ENCODE measurements around the gene GGA1.
"Not testable (repeated sequence)": the region's sequence is repeated elsewhere in the genome, so short reads cannot be mapped to it uniquely, and the experiment has no call there.

The GGA1 gene

DNA sequence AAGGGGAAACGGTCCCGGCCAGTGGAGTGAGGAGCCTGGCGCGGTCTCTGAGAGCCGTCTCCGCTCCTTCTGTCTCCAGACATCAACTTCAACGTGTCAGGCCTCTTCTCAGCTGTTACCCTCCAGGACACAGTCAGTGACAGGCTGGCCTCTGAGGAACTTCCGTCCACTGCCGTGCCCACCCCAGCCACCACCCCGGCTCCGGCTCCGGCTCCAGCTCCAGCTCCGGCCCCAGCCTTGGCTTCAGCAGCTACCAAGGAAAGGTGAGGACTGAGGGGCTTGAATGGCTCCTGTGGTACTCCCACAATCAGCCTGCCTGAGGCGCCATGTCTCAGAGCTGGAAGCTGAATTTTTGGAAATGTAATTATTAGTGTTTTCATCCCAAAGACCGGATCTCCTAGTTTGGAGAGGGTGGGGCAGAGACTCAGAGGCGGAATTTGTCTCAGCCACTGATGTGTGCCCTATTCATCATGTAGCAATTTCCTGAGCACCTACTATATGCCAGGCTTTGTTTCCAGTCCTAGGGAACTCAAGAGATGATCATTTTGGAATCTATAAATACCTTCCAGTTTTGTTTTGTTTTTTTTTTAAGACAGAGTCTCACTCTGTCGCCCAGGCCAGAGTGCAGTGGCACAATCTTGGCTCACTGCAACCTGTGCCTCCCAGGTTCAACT is 42.0 kb downstream of the GGA1 start:
- no peak for DNase-seq (ENCODE audit: low spot score)

DNA sequence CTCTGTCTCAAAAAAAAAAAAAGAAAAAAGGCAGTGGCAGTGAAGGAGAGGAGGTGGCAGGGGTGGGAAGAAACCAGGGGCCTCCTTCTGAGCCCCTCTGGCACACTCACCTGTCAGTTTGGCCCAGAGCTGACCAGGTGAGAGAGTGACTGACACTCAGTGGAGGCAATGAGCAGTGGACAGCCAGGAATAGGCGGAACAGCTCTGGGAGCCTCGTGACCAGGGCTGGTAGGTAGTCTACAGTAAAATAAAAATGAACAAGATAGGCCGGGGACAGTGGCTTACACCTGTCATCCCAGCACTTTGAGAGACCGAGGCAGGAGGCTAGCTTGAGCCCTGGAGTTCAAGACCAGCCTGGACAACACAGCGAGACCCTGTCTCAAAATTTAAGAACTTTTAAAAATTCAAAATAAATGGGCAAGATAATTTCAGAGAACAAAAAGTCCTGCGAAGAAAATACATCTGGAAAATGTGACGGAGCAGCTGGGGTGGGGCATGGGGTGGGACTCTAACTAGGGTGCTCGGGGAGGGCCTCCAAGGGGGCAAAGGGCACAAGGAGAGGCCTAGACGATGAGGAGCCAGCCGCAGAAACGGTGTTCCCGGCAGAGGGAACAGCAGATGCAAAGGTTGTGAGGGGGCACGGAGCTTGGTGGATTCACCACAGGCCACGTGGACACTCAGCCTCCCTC is 46.1 kb downstream of the GGA1 start:
- DNase-seq (ENCODE audit: low spot score), result no peak

DNA sequence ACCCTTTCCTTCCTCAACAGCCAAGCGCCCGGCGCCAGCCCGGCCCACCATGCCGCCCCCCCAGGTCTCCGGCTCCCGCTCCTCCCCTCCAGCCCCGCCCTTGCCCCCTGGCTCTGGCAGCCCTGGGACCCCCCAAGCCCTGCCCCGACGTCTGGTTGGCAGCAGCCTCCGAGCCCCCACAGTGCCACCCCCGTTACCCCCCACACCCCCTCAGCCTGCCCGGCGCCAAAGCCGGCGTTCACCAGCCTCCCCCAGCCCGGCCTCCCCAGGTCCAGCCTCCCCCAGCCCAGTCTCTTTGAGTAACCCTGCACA is 46.6 kb downstream of the GGA1 start:
- DNase-seq (ENCODE audit: low spot score), result no peak

DNA sequence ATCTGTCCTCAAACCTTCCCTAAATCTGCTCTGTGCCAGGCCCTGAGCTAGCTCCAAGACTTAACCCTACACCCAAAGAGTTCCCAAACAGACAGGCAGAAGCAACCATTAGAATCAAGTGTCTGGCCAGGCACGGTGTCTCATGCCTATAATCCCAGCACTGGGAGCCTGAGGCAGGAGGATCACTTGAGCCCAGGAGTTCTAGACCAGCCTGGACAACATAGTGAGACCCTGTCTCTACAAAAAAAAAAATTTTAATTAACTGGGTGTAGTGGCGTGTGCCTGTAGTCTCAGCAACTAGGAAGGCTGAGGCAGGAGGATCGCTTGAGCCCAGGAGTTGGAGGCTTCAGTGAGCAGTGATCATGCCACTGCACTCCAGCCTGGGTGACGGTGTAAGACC is 47.9 kb downstream of the GGA1 start:
- DNase-seq (ENCODE audit: low spot score), result not testable (repeated sequence)

DNA sequence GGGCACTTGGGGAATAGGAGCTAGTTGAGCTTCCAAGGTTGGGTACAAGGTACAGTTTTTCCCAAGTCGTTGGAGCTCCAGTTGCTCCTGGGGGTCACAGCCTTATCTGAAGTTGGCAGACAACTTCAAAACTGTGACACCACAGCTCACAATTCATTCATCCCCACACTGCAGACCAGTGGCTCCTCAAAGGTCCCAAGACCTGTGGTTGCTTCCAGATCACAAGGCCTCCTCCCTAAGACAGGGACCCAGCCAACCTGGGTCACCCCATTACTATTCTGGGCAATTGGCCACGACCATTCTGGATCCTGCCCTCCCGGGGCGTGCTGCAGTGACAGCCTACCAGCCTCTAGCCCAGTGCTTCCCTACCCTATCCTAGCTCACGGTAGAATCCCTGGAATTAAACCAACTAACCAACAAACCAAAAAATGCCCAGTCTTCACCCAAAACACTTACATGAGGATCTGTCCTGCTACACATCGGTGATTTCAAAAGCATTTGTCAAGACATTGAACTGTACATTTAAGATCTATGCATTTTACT is 49.0 kb downstream of the GGA1 start:
- no peak for DNase-seq (ENCODE audit: low spot score)

DNA sequence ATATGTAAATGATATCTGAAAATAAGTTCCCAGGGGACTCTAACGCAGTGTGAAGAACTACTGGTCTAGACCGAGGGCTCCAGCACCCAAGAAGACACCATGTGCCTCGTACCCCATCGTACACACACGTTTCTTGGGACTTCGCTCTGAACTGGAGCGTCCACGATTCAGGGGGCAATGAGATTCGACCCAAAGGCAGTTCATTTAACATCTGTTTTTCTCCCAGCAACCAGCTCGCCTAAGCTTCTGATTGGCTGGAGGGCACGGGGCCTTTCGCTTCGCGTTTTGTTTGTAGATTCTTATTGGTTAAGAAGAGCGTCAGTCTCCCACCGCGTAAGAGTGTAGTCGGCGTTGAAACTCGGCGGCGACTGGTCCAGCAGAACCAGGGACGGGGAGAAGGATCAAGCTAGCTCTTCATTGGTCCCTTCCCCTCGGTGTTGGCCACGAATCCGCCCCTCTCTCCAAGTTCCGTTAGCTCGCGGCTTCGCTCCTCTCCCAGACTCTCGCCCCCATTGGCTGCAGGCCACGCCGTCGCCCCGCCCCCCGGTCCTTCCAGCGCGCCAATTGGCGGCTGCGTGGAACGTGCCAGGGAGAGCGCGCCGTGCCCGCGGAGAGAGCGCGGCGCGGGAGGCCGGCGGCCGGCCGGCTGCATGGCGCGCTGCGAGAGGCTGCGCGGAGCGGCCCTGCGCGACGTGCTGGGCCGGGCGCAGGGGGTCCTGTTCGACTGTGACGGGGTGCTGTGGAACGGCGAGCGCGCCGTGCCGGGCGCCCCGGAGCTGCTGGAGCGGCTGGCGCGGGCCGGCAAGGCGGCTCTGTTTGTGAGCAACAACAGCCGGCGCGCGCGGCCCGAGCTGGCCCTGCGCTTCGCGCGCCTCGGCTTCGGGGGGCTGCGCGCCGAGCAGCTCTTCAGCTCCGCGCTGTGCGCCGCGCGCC is 49.8 kb downstream of the GGA1 start, which contains the start of gene PDXP:
Gene PDXP, plus strand, starts transcription at position 591 of the 933 bp plus-strand sequence. Its CDS starts 60 bp downstream, at position 651.
- DNase-seq (ENCODE audit: low spot score), result peak; percentile 100

DNA sequence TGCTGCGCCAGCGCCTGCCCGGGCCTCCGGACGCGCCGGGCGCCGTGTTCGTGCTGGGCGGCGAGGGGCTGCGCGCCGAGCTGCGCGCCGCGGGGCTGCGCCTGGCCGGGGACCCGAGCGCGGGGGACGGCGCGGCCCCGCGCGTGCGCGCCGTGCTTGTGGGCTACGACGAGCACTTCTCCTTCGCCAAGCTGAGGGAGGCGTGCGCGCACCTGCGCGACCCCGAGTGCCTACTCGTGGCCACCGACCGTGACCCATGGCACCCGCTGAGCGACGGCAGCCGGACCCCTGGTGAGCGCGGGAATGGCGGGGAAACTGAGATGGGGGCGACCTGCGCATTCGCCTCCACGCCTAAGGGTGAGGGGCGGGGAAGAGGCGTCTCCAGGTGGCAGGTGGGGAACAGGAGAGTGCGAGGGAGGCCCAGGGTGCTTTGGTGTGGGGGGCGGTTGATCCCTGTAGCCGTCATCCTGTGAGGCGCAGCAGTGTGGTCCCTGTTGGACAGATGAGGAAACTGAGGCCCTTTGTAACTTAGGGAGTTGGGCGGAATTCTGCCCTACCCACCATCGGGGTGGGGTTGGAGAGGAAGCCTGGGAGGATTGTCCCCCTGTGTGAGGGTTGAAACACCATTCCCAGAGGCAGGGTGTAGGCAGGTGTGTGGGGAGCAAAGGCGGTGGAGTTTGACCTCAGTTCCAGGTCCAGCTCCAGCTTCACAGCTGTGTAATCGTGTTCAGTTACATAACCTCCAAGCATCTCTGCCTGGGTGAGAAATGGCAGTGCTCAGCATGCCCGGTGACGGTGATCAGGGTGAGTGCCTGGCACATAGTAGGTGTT is 50.6 kb downstream of the GGA1 start:
- DNase-seq (ENCODE audit: low spot score), result no peak

DNA sequence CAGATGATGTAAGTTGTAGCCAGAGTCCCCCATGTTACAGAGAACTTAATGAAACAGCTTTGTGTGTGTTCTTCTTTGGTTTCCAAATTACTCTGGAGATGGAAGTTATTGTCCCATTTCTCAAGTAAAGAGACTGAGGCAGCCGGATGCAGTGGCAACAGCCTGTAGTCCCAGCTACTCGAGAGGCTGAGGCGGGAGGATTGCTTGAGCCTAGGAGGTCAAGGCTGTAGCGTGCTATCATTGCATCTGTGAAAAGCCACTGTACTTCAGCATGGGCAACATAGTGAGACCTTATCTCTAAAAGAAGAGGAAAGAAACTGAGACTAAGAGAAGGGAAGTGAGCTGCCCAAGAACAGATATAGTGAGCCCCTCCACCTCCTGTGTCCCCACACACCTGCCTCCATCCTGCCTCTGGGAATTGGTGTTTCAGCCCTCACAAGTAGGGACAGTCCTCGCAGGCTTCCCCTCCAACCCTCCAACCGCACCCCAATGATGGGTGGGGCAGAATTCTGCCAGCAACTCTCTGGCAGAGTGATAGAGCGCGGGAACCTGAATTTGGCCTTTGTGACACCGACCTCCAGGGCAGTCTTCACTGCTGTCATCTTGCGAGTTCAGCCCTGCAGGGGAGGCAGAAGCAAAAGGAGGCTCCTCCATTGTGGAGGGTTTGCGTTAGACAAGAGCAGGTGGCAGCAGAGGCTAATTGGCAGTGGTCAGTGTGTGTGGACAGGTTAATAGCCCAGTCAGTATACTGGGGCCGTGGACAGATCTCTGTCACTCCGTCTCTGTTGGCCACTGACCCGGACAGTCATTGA is 51.5 kb downstream of the GGA1 start:
- DNase-seq (ENCODE audit: low spot score), result no peak

DNA sequence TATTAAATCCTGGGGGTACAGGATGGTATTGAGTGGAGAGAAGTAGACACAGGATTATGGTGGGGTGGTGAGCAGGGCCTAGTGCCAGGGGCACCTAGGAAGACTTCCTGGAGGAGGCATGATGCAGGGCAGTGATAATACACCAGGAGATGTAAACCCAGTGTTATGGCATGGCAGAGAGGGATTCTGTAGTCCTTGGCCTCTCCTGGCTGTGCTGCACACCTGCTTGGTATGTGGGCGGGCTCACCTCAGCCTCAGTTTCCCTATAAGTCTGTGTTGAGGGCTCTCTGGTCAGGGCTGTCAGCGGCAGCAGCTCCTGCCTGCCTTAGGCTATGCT is 52.0 kb downstream of the GGA1 start:
- DNase-seq (ENCODE audit: low spot score), result no peak

DNA sequence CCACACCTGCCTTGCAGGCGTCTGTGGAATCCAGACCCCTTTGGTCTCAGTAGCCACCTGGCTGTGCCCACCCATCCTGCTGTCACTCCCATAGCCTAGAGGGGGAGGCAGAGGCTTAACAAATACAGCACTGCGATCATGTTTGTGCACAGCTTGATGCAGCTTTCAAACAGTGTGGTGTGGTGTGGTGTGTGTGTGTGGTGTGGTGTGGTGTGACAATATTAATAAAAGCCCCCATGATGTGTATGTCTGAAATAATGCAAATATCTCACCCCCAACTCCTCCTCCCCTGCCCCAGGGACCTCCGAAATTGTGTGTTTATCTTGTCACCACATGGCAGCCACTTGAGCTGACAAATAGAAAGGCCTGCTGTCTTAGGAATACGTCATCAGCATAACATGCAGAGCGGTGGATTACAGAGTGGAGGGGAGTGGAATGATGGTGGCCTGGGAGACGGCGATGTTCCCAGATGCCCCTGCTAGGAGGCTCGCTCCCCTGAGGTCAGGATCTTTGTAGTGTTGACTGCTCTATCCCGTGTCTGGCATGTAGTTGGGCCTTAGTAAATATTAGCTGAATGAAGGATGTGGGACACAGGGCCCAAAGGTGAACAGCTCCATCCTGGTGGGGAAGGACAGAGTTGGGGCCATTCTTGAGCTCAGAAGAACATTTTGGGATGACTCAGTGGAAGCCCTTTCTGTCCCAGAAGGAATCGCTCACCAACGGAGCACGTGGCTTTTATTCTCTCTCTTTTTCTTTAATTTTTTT is 52.7 kb downstream of the GGA1 start:
- no peak for DNase-seq (ENCODE audit: low spot score)

DNA sequence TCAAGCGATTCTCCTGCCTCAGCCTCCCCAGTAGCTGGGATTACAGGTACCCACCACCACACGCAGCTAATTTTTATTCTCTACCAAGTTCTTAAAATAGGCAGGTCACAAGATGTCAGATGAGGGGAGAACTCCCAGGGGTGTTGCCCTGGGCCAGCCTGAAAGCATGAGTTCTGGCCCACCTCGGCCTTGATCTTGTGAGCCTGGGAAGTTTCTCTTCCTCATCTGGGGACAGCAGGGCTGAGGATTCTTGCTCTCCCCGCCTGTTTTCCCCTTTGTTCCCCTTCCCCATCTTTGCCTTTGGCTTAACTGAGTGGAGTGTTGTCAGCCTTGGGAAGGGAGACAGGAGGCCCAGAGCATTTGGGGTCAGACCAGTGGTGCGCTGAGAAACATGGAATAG is 53.4 kb downstream of the GGA1 start:
- no peak for DNase-seq (ENCODE audit: low spot score)

DNA sequence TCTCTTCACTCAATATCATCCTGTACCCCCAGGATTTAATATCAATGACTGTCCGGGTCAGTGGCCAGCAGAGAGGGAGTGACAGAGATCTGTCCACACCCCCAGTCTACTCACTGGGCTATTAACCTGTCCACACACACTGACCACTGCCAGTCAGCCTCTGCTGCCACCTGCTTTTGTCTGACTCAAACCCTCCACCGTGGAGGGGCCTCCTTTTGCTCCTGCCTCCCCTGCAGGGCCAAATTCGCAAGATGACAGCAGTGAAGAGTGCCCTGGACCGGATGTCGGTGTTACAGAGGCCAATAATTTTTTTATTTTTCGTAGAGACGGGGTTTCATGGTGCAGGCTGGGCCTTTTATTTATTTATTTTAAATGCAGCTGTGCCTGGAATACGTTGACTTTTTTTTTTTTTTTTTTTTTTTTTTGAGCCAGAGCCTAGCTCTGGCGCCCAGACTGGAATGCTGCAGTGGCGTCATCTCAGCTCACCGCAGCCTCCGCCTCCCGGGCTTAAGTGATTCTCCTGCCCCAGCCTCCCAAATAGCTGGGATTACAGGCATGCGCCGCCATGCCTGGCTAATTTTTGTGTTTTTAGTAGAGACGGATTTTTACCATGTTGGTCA is 55.0 kb downstream of the GGA1 start:
- DNase-seq (ENCODE audit: low spot score), result no peak

DNA sequence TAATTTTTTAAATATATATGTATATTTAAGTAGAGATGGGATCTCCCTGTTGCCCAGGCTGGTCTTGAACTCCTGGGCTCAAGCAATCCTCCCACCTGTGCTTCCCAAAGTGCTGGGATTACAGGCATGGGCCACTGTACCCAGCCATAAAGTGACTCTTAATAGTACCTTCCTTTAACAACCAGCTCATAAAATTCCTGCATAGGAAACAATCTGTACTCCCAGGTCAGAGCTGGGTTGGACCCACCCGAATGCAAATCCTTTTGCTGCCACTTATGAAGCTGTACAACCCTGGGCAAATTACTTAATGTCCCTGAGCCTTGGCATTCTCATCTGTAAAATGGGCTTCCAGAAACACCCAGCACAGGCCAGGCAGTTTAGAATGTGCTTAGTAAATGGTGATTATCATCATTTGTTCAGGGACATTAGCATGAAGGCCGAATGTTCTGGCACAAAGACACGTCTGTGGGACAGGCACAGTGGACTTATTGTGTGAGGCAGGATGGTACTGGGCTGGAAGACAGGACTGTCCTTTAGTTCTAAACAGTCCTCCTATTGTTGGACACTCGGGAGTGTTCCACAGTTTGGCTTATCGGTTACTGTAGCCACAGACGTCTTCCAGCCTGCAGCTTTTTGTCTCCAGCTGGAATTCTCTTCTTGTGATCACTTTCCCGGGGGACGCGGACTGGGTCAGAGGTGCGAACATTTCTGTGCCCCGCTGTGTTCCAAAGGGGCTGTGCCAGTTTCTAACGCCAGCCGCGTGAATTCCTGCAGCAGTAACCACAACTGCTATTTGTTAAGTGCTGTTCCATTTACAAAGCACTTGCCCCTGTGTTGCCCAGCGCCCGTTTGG is 55.8 kb downstream of the GGA1 start:
- DNase-seq (ENCODE audit: low spot score), result no peak

DNA sequence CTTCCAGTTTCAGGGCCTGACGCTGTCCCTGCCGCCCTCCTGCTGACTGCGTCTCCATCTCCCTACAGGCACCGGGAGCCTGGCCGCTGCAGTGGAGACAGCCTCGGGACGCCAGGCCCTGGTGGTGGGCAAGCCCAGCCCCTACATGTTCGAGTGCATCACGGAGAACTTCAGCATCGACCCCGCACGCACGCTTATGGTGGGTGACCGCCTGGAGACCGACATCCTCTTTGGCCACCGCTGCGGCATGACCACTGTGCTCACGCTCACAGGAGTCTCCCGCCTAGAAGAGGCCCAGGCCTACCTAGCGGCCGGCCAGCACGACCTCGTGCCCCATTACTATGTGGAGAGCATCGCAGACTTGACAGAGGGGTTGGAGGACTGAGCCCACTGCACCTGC is 56.9 kb downstream of the GGA1 start:
- no peak for DNase-seq (ENCODE audit: low spot score)

DNA sequence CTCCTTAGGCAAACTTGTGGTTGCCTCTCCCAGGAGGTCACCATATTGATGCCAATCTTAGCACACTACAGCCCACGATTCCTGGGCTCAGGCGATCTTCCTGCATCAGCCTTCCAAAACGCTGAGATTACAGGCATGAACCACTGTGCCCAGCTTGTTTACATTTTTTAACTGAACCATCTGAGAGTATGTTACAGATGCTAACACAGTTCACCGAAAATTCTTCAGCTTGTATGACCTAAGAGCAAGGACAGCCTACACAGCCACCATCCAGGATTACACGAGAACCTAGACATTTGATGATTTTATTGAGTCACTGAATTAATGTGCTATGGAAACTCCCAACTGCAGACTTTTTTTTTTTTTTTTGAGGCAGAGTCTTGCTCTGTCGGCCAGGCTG is 61.0 kb downstream of the GGA1 start:
- no peak for DNase-seq (ENCODE audit: low spot score)

DNA sequence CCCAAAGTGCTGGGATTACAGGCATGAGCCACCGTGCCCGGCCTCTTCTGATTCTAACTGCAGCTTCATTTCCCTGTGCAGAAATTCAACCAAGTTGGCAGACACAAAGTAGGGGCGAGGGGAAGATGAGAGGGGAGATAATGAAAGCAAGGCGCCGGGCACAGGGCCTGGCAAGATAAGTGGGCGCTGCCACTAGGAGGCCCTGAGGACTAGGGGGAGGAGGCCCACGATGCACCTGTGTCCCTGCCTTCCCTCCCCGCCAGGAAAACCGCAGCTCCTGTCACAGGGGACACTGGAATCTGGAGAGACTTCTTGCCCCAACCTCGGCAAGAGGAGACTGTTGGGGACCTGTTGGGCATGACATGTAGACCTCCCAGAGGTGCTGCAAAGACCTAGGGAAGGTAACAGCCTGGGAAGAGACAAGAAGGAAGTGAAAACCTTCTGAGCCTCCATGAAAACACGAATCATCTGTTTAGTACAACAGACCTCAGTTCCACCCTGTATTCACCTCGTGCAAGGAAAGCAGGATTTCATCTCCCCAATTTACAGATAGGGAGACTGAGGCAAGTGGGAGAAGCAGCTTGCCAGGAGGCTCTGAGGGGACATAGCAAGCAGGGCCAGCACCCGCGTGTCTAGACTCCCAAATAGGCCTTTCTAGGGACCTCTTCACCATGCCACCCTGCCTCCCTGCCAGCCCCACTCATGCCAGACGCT is 63.7 kb downstream of the GGA1 start:
- DNase-seq (ENCODE audit: low spot score), result no peak

DNA sequence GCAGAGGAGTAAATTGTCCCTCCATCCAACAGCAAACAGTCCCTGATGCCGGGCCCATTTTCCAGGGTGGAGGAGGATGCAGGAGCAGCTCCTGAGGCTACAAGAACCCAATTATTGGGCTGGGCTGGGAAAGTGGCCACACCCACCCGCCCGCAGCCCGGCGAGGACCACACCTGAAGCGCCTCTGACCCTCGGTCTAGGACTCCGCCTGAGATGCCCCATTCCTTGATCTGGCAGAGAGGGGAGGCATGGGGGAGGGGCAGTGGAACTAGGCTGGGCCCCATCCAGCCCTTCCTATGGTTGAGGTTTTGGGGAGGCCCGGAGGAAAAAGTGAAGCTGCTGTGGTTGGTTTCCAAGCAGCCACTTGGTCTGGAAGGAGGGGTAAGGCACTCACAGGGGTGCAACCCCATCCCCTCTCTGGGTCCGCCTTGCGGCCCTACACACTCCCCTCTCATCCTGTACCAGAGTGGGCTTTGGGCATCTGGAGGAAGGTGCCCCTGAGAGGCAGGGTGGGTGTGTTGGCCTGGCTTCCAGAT is 64.4 kb downstream of the GGA1 start:
- DNase-seq (ENCODE audit: low spot score), result no peak

DNA sequence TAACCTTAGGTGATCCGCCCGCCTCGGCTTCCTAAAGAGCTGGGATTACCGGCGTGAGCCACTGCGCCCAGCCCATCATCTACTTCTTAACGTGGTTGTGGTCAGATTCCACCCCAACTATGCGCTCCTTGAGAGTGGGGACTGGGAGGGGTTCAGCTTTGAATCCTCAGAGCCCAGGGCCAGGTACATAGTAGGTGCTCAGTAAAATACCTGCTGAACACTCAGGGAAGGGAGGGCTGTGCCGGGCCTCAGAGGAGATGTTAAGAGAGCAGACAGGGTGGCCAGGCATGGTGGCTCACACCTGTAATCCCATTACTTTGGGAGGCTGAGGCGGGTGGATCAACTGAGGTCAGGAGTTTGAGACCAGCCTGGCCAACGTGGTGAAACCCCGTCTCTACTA is 65.6 kb downstream of the GGA1 start:
- no peak for DNase-seq (ENCODE audit: low spot score)

Data from left forelimb (tissue), 1 donor.